H1 (cell line): ENCODE results near the gene CASKIN2.

Experiments used
- CTCF ChIP-seq, 3 experiments: IDR thresholded peaks; 1 replicate in 2 of 3; 2 replicates in 1 of 3; pipeline versions ENCODE4 v1.5.1 to v1.6.1; 2011; ENCODE audit warnings: low read length in 3 of 3, mild to moderate bottlenecking in 3 of 3, inconsistent platforms in 2 of 3, low read depth in 1 of 3, moderate library complexity in 1 of 3; ENCODE audit not compliant: insufficient read depth in 1 of 3; ENCODE audit errors: control extremely low read depth in 1 of 3
- EGR1 ChIP-seq: IDR thresholded peaks from 2 replicates; pipeline ENCODE4 v1.6.1; 2011; ENCODE audit warnings: low read depth, low read length, borderline replicate concordance
- EZH2 ChIP-seq: fragments of 200-600 bp; sonication (generic); IDR thresholded peaks from 2 replicates; pipeline ENCODE4 v1.7.1; 2012; ENCODE audit warnings: low read depth, mild to moderate bottlenecking, moderate library complexity, low read length, inconsistent platforms; ENCODE audit not compliant: severe bottlenecking
- GABPA ChIP-seq: IDR thresholded peaks from 2 replicates; pipeline ENCODE4 v1.6.1; 2011; ENCODE audit warnings: mild to moderate bottlenecking, low read length, moderate library complexity, borderline replicate concordance; ENCODE audit not compliant: insufficient read depth
- NANOG ChIP-seq: IDR thresholded peaks from 2 replicates; pipeline ENCODE4 v1.6.1; 2011; ENCODE audit warnings: low read length, low read depth, mild to moderate bottlenecking, inconsistent platforms; ENCODE audit not compliant: insufficient read depth, poor library complexity, severe bottlenecking
- POLR2AphosphoS5 ChIP-seq: IDR thresholded peaks from 2 replicates; pipeline ENCODE4 v1.6.1; 2011; ENCODE audit warnings: low read depth, low read length
- RFX5 ChIP-seq: IDR thresholded peaks from 2 replicates; pipeline ENCODE4 v1.6.1; 2011; ENCODE audit warnings: low read depth, low read length, improper control_type of control experiment, borderline replicate concordance
- YY1 ChIP-seq: IDR thresholded peaks from 2 replicates; pipeline ENCODE4 v1.6.1; 2011; ENCODE audit warnings: low read depth, mild to moderate bottlenecking, low read length

- no peak for TF ChIP-seq CTCF (IDR thresholded peaks at IDR 0.05; ENCODE audit: control extremely low read depth in 1 of 3, insufficient read depth in 1 of 3, low read depth in 1 of 3, low read length in 3 of 3)
- TF ChIP-seq EZH2, result no peak
- TF ChIP-seq GABPA, result no peak
- no peak for TF ChIP-seq RFX5
- TF ChIP-seq NANOG, result no peak
- no peak for TF ChIP-seq POLR2AphosphoS5
- no peak for TF ChIP-seq EGR1
- TF ChIP-seq YY1, result no peak
Measured at GRCh38 chr17:75563063-75563758, 47.9 kb upstream of the CASKIN2 start.
